Measurements from ENCODE around the gene EIF3D. TPM values are rescaled to one million over a fixed set of nuclear protein-coding genes. Genes with fewer than 3 reads are reported as not detected.

EIF3D gene
- total RNA-seq, 6 experiments from 2014 or later: 163 to 177 (median 172) TPM

- H3K36me3 Mint-ChIP-seq (ENCODE audit: low read depth): no peaks in the 10 kb centered on the region
- TF ChIP-seq CTCF (IDR thresholded peaks at IDR 0.05): no peak
- H3K4me1 Mint-ChIP-seq (ENCODE audit: low read depth): peaks cover 16% of the 10 kb centered on the region
- no peak overlapping the region for H3K27ac Mint-ChIP-seq
- DNase-seq: no peak
- H3K27me3 Mint-ChIP-seq (ENCODE audit: insufficient read depth): peaks cover 36% of the 10 kb centered on the region
- H3K9me3 Mint-ChIP-seq: no peaks in the 10 kb centered on the region
- no peak overlapping the region for H3K4me3 Mint-ChIP-seq
Observed at GRCh38 chr22:36564422-36565158, 35.6 kb upstream of the EIF3D start.

- peaks cover 39% of the 10 kb centered on the region for H3K27me3 Mint-ChIP-seq (ENCODE audit: insufficient read depth)
- DNase-seq: no peak
- TF ChIP-seq CTCF (IDR thresholded peaks at IDR 0.05): no peak
- H3K36me3 Mint-ChIP-seq (ENCODE audit: low read depth): no peaks in the 10 kb centered on the region
- H3K4me3 Mint-ChIP-seq: no peak overlapping the region
- peaks cover 15% of the 10 kb centered on the region for H3K4me1 Mint-ChIP-seq (ENCODE audit: low read depth)
- H3K27ac Mint-ChIP-seq: no peak overlapping the region
- H3K9me3 Mint-ChIP-seq: no peaks in the 10 kb centered on the region
Observed at GRCh38 chr22:36563898-36564297, 34.9 kb upstream of the EIF3D start.

- peaks cover 39% of the 10 kb centered on the region for H3K27me3 Mint-ChIP-seq (ENCODE audit: insufficient read depth)
- peaks cover 15% of the 10 kb centered on the region for H3K4me1 Mint-ChIP-seq (ENCODE audit: low read depth)
- H3K4me3 Mint-ChIP-seq: no peak overlapping the region
- DNase-seq: no peak
- H3K27ac Mint-ChIP-seq: no peak overlapping the region
- no peak for TF ChIP-seq CTCF (IDR thresholded peaks at IDR 0.05)
- H3K9me3 Mint-ChIP-seq: no peaks in the 10 kb centered on the region
- no peaks in the 10 kb centered on the region for H3K36me3 Mint-ChIP-seq (ENCODE audit: low read depth)
Observed at GRCh38 chr22:36563444-36563843, 34.5 kb upstream of the EIF3D start.

- no peak for DNase-seq
- Mint-ChIP-seq H3K36me3 (ENCODE audit: low read depth) (no peaks in the 10 kb centered on the region), H3K27ac (no peak overlapping the region)
Observed at GRCh38 chr22:36563001-36563400, 34.0 kb upstream of the EIF3D start.

GRCh38 chr22:36562261-36562835, 33.4 kb upstream of the EIF3D start:
- peak overlapping the region; percentile 48; the same call in 1 of the 2 replicates for H3K27ac Mint-ChIP-seq
- no peaks in the 10 kb centered on the region for H3K36me3 Mint-ChIP-seq (ENCODE audit: low read depth)

More at GRCh38 chr22:36563001-36563400, 34.0 kb upstream of the EIF3D start:
- peaks cover 38% of the 10 kb centered on the region for H3K27me3 Mint-ChIP-seq (ENCODE audit: insufficient read depth)
- peak; percentile 39; the same call in 1 of the 2 replicates for TF ChIP-seq CTCF (IDR thresholded peaks at IDR 0.05)
- peaks cover 15% of the 10 kb centered on the region for H3K4me1 Mint-ChIP-seq (ENCODE audit: low read depth)
- H3K9me3 Mint-ChIP-seq: no peaks in the 10 kb centered on the region
- H3K4me3 Mint-ChIP-seq: no peak overlapping the region

More at GRCh38 chr22:36562261-36562835, 33.4 kb upstream of the EIF3D start:
- H3K27me3 Mint-ChIP-seq (ENCODE audit: insufficient read depth): peaks cover 35% of the 10 kb centered on the region
- peak; percentile 37 for DNase-seq
- no peak for TF ChIP-seq CTCF (IDR thresholded peaks at IDR 0.05)
- peaks cover 15% of the 10 kb centered on the region for H3K4me1 Mint-ChIP-seq (ENCODE audit: low read depth)
- H3K9me3 Mint-ChIP-seq: no peaks in the 10 kb centered on the region
- no peak overlapping the region for H3K4me3 Mint-ChIP-seq
